K562 (cell line): ENCODE data around the gene SEC61A2. TPM values are rescaled to one million over a fixed set of nuclear protein-coding genes. Genes with fewer than 3 reads are reported as not detected.

Experiments
- AFF4 ChIP-seq: sonication (generic); formaldehyde crosslinking; IDR thresholded peaks from 2 replicates; pipeline ENCODE4 v1.8.0; 2023; ENCODE audit warnings: mild to moderate bottlenecking, missing genetic modification reagents
- ATF1 ChIP-seq, 2 experiments: fragments of 450-650 bp in 1 of 2; IDR thresholded peaks; 2 replicates each; pipeline ENCODE4 v1.6.1; 2016; ENCODE audit warnings: missing compliant biosample characterization in 1 of 2, missing genetic modification characterization in 1 of 2
- HDAC8 ChIP-seq: fragments of 450-650 bp; IDR thresholded peaks from 2 replicates; pipeline ENCODE4 v1.6.1; 2016; ENCODE audit warnings: mild to moderate bottlenecking, missing genetic modification characterization, moderate library complexity, missing compliant biosample characterization
- MEF2D ChIP-seq: conservative IDR thresholded peaks from 2 replicates; pipeline ENCODE4 v1.6.1; 2016; ENCODE audit warnings: low read depth, missing genetic modification characterization, missing compliant biosample characterization
- NFIC ChIP-seq: fragments of 450-650 bp; IDR thresholded peaks from 2 replicates; pipeline ENCODE4 v1.6.1; 2017; ENCODE audit warnings: mild to moderate bottlenecking, inconsistent platforms
- NONO ChIP-seq, 2 experiments: fragments of 200-400 bp in 1 of 2; fragments of 450-650 bp in 1 of 2; formaldehyde crosslinking in 1 of 2; IDR thresholded peaks; 2 replicates each; pipeline ENCODE4 v1.6.1; 2017; ENCODE audit warnings: low read depth in 2 of 2, mild to moderate bottlenecking in 2 of 2, moderate library complexity in 2 of 2, low read length in 1 of 2
- OTX1 ChIP-seq: fragments of 450-650 bp; formaldehyde crosslinking; IDR thresholded peaks from 2 replicates; pipeline ENCODE4 v1.4.0; 2022; ENCODE audit warnings: mild to moderate bottlenecking
- POLR2A ChIP-seq: fragments of 450-650 bp; conservative IDR thresholded peaks from 2 replicates; pipeline ENCODE4 v1.6.1; 2016
- RBM34 ChIP-seq: fragments of 200-400 bp; formaldehyde crosslinking; IDR thresholded peaks from 2 replicates; pipeline ENCODE4 v1.6.1; 2018; ENCODE audit warnings: low read length, borderline replicate concordance; ENCODE audit not compliant: insufficient read depth
- SAFB ChIP-seq: fragments of 200-400 bp; formaldehyde crosslinking; IDR thresholded peaks from 2 replicates; pipeline ENCODE4 v1.6.1; 2017; ENCODE audit warnings: low read depth, low read length, borderline replicate concordance
- TFAP4 ChIP-seq: sonication (generic); formaldehyde crosslinking; IDR thresholded peaks from 2 replicates; pipeline ENCODE4 v1.8.0; 2022; ENCODE audit warnings: missing genetic modification reagents, mild to moderate bottlenecking, moderate library complexity, borderline replicate concordance
- TRIM28 ChIP-seq: fragments of 450-650 bp; IDR thresholded peaks from 2 replicates; pipeline ENCODE4 v1.6.1; 2017
- U2AF2 ChIP-seq: fragments of 200-400 bp; formaldehyde crosslinking; optimal IDR thresholded peaks from 2 replicates; pipeline ENCODE3; 2017; ENCODE audit warnings: low read depth, mild to moderate bottlenecking, low read length
- ZBTB33 ChIP-seq: sonication (generic); formaldehyde crosslinking; IDR thresholded peaks from 2 replicates; pipeline ENCODE4 v1.8.1; 2023; ENCODE audit warnings: mild to moderate bottlenecking, missing genetic modification reagents
- ZNF639 ChIP-seq, 2 experiments: fragments of 200-800 bp in 1 of 2; sonication (Bioruptor generic) in 1 of 2; sonication (generic) in 1 of 2; formaldehyde crosslinking in 1 of 2; IDR thresholded peaks in 1 of 2; conservative IDR thresholded peaks in 1 of 2; 2 replicates each; pipeline versions ENCODE4 v1.5.0 to v1.6.1; 2016 to 2020; ENCODE audit warnings: missing compliant biosample characterization in 1 of 2, missing genetic modification characterization in 1 of 2, missing genetic modification reagents in 1 of 2
- ZSCAN29 ChIP-seq: fragments of 450-650 bp; IDR thresholded peaks from 2 replicates; pipeline ENCODE4 v1.6.1; 2017
- polyA plus RNA-seq, 8 experiments: library from polyadenylated mRNA; depleted of rRNA in 4 of 8; stranded (reverse) in 5 of 8; unstranded in 3 of 8; fragments of >200 nt; fragmentation: Nextera tagmentation in 2 of 8; fragmentation: Illumina TruSeq in 1 of 8; extraction: Ambion mirVana in 2 of 8; extraction: Trizol in 1 of 8; gene quantifications; 2 replicates each; pipeline versions ENCODE4 v1.2.1 to v1.2.3, GENCODE V29; 2011 to 2014; ENCODE audit warnings: inconsistent platforms in 1 of 8, missing spikeins in 1 of 8
- total RNA-seq, 7 experiments: library from RNA; depleted of rRNA in 6 of 7; stranded (reverse); fragments of >200 nt in 6 of 7; fragmentation: Illumina TruSeq in 2 of 7; extraction: Trizol in 2 of 7; gene quantifications; 2 replicates each; pipeline versions ENCODE4 v1.2.1 to v1.2.3, GENCODE V29; 2011 to 2021; ENCODE audit warnings: low replicate concordance in 1 of 7

SEC61A2 gene
- total and polyA plus RNA-seq, 9 of the 15 experiments (the other 6 are each of a cell fraction or from before 2014, with no cell fraction given): 1.2 to 9.7 (median 3.9) TPM

GRCh38 chr10:12129222-12130111 lies at the start of gene SEC61A2 (continued):
- TF ChIP-seq ZNF639 (CRISPR knock-in tag; conservative IDR thresholded peaks at IDR 0.05 in 1 of 2, IDR thresholded peaks at IDR 0.05 in 1 of 2): peak in 1 of 2 experiments; percentile 7; a peak in 1 of 4 replicates
- no peak for TF ChIP-seq ATF1 (CRISPR knock-in tag; IDR thresholded peaks at IDR 0.05)
- 0 out of 2 replicates have a peak, but pooled peaks have one; percentile 35 for TF ChIP-seq ATF1 (tag; IDR thresholded peaks at IDR 0.05)
- TF ChIP-seq OTX1: no peak
- peak; percentile 84 for TF ChIP-seq POLR2A
- no peak for TF ChIP-seq U2AF2
- TF ChIP-seq NONO (IDR thresholded peaks at IDR 0.05; ENCODE audit: low read depth in 2 of 2, low read length in 1 of 2): peak in 1 of 2 experiments; percentile 49; a peak in 1 of 4 replicates
- 0 out of 2 replicates have a peak, but pooled peaks have one; percentile 49 for TF ChIP-seq SAFB
- TF ChIP-seq TFAP4 (CRISPR knock-in tag): peak; percentile 39; the same call in 1 of the 2 replicates
- TF ChIP-seq MEF2D (tag): no peak
- 0 out of 2 replicates have a peak, but pooled peaks have one; percentile 27 for TF ChIP-seq NFIC
- no peak for TF ChIP-seq HDAC8 (tag)
- TF ChIP-seq ZSCAN29: peak; percentile 74; the same call in 1 of the 2 replicates
- 0 out of 2 replicates have a peak, but pooled peaks have one; percentile 12 for TF ChIP-seq ZBTB33 (CRISPR knock-in tag)
- TF ChIP-seq RBM34: no peak
- TF ChIP-seq AFF4 (CRISPR knock-in tag): peak; percentile 75; the same call in 1 of the 2 replicates
- TF ChIP-seq TRIM28: peak; percentile 6; the same call in 1 of the 2 replicates
